ENCODE results near the gene HCK.

HCK gene

GRCh38 chr20:32010666-32011065 is 41.4 kb upstream of the HCK start:
- Histone ChIP-seq H3K27me3 (no peaks in the 10 kb centered on the region), H3K36me3 (no peaks in the 10 kb centered on the region), H3K4me2 (no peak overlapping the region), H4K20me1 (no peaks in the 10 kb centered on the region; a peak in 1 of 22 replicates), H3K4me3 (no peak overlapping the region), H3K27ac (no peak overlapping the region), H3K4me1 (peaks cover 11 to 18% (median 14%) of the 10 kb centered on the region in 10 experiments), H3K9me3 (replicated peaks in 1 of 11) (no peaks in the 10 kb centered on the region), H3K9ac (no peak overlapping the region)
- TF ChIP-seq Cebpa-rat (IDR thresholded peaks at IDR 0.05) = no peak

- H3K4me3 ChIP-seq = no peak overlapping the region
- no peaks in the 10 kb centered on the region for H3K36me3 ChIP-seq
- no peaks in the 10 kb centered on the region; a peak in 2 of 22 replicates for H4K20me1 ChIP-seq
- no peak for TF ChIP-seq Cebpa-rat (IDR thresholded peaks at IDR 0.05)
- H3K4me1 ChIP-seq = peaks cover 11 to 16% (median 13%) of the 10 kb centered on the region in 10 experiments
- no peak overlapping the region for H3K4me2 ChIP-seq
- H3K27me3 ChIP-seq = peaks cover 0 to 5% (median 2%) of the 10 kb centered on the region in 11 experiments; a peak in 8 of 22 replicates
- no peak overlapping the region for H3K27ac ChIP-seq
- H3K9me3 ChIP-seq (replicated peaks in 1 of 11) = no peaks in the 10 kb centered on the region
- no peak overlapping the region for H3K9ac ChIP-seq
Observed at GRCh38 chr20:32012159-32012688, 39.8 kb upstream of the HCK start.

GRCh38 chr20:32013326-32013725 is 38.7 kb upstream of the HCK start:
- no peak for TF ChIP-seq Cebpa-rat (IDR thresholded peaks at IDR 0.05)
- Histone ChIP-seq H3K4me1 (peaks cover 2 to 5% (median 3%) of the 10 kb centered on the region in 10 experiments; a peak in 19 of 20 replicates), H3K9me3 (replicated peaks in 1 of 11) (no peaks in the 10 kb centered on the region), H3K9ac (no peak overlapping the region), H3K4me3 (no peak overlapping the region), H4K20me1 (no peaks in the 10 kb centered on the region; a peak in 2 of 22 replicates), H3K4me2 (no peak overlapping the region), H3K27ac (no peak overlapping the region), H3K36me3 (no peaks in the 10 kb centered on the region), H3K27me3 (peaks cover 4 to 15% (median 10%) of the 10 kb centered on the region in 11 experiments; a peak in 17 of 22 replicates)

GRCh38 chr20:32017711-32018251 is 34.3 kb upstream of the HCK start:
- H3K4me2 ChIP-seq = peak overlapping the region in 1 of 11 experiments; percentile 91; a peak in 1 of 22 replicates

GRCh38 chr20:32018269-32019155 is 33.5 kb upstream of the HCK start:
- H3K36me3 ChIP-seq = no peaks in the 10 kb centered on the region
- no peaks in the 10 kb centered on the region for H3K9me3 ChIP-seq (replicated peaks in 1 of 11)
- peak overlapping the region; percentile 48 to 78 (median 71); a peak in 21 of 22 replicates for H3K9ac ChIP-seq
- peak overlapping the region; percentile 60 to 76 (median 66) for H3K4me3 ChIP-seq
- H3K4me1 ChIP-seq = peaks cover 9 to 20% (median 13%) of the 10 kb centered on the region in 10 experiments
- peaks cover 30 to 49% (median 40%) of the 10 kb centered on the region in 11 experiments for H3K27me3 ChIP-seq
- peak overlapping the region in 6 of 11 experiments; percentile 12 to 40 (median 30); a peak in 6 of 22 replicates for H3K27ac ChIP-seq
- no peak for TF ChIP-seq Cebpa-rat (IDR thresholded peaks at IDR 0.05)
- no peaks in the 10 kb centered on the region; a peak in 2 of 22 replicates for H4K20me1 ChIP-seq
- H3K4me2 ChIP-seq = peak overlapping the region; percentile 70 to 93 (median 91)

More at GRCh38 chr20:32017711-32018251, 34.3 kb upstream of the HCK start:
- peaks cover 9 to 20% (median 13%) of the 10 kb centered on the region in 10 experiments for H3K4me1 ChIP-seq
- no peak for TF ChIP-seq Cebpa-rat (IDR thresholded peaks at IDR 0.05)
- peaks cover 30 to 49% (median 40%) of the 10 kb centered on the region in 11 experiments for H3K27me3 ChIP-seq
- no peak overlapping the region for H3K27ac ChIP-seq
- no peaks in the 10 kb centered on the region; a peak in 2 of 22 replicates for H4K20me1 ChIP-seq
- no peak overlapping the region for H3K4me3 ChIP-seq
- no peaks in the 10 kb centered on the region for H3K36me3 ChIP-seq
- H3K9ac ChIP-seq = no peak overlapping the region
- no peaks in the 10 kb centered on the region for H3K9me3 ChIP-seq (replicated peaks in 1 of 11)

GRCh38 chr20:32019156-32019510 is 32.9 kb upstream of the HCK start:
- Histone ChIP-seq H3K9me3 (replicated peaks in 1 of 11) (no peaks in the 10 kb centered on the region), H3K4me3 (peak overlapping the region; percentile 60 to 76 (median 66)), H3K27ac (peak overlapping the region in 2 of 11 experiments; percentile 12 to 29; a peak in 2 of 22 replicates), H3K27me3 (peaks cover 30 to 49% (median 40%) of the 10 kb centered on the region in 11 experiments), H3K4me2 (peak overlapping the region; percentile 70 to 93 (median 91)), H4K20me1 (no peaks in the 10 kb centered on the region; a peak in 1 of 22 replicates), H3K4me1 (peaks cover 9 to 22% (median 13%) of the 10 kb centered on the region in 10 experiments), H3K36me3 (no peaks in the 10 kb centered on the region), H3K9ac (peak overlapping the region; percentile 48 to 78 (median 71); a peak in 19 of 22 replicates)
- TF ChIP-seq Cebpa-rat (IDR thresholded peaks at IDR 0.05) = no peak

- no peaks in the 10 kb centered on the region for H3K36me3 ChIP-seq
- peaks cover 12 to 29% (median 17%) of the 10 kb centered on the region in 10 experiments for H3K4me1 ChIP-seq
- H3K4me2 ChIP-seq = peak overlapping the region; percentile 70 to 93 (median 91)
- TF ChIP-seq Cebpa-rat (IDR thresholded peaks at IDR 0.05) = no peak
- no peak overlapping the region for H3K27ac ChIP-seq
- H4K20me1 ChIP-seq = no peaks in the 10 kb centered on the region; a peak in 1 of 22 replicates
- no peaks in the 10 kb centered on the region for H3K9me3 ChIP-seq (replicated peaks in 1 of 11)
- H3K4me3 ChIP-seq = peak overlapping the region; percentile 60 to 76 (median 66); a peak in 16 of 20 replicates
- H3K9ac ChIP-seq = peak overlapping the region in 2 of 11 experiments; percentile 72 to 74; a peak in 6 of 22 replicates
- peaks cover 30 to 49% (median 40%) of the 10 kb centered on the region in 11 experiments for H3K27me3 ChIP-seq
Observed at GRCh38 chr20:32019563-32020463, 32.2 kb upstream of the HCK start.

GRCh38 chr20:32021091-32021490 is 31.0 kb upstream of the HCK start:
- Histone ChIP-seq H3K9ac (no peak overlapping the region), H3K4me3 (no peak overlapping the region), H3K27me3 (peaks cover 30 to 49% (median 40%) of the 10 kb centered on the region in 11 experiments), H3K9me3 (replicated peaks in 1 of 11) (no peaks in the 10 kb centered on the region), H3K4me1 (peaks cover 12 to 30% (median 21%) of the 10 kb centered on the region in 10 experiments), H3K4me2 (peak overlapping the region in 3 of 11 experiments; percentile 10 to 91 (median 27); a peak in 3 of 22 replicates), H3K27ac (no peak overlapping the region), H4K20me1 (no peaks in the 10 kb centered on the region; a peak in 1 of 22 replicates), H3K36me3 (no peaks in the 10 kb centered on the region)
- TF ChIP-seq Cebpa-rat (IDR thresholded peaks at IDR 0.05) = no peak
